HEK293T (cell line): ENCODE results near the gene ETV6.

Experiments used
- CTCF ChIA-PET: fragments of 350-600 bp; formaldehyde crosslinking; extraction: SDS; loops from one replicate; lab custom pipeline; 2021; ENCODE audit warnings: antibody characterized with exemption, inconsistent platforms; lab: Yijun Ruan, JAX
- POLR2A ChIA-PET: fragments of 350-600 bp; formaldehyde crosslinking; extraction: SDS; loops from one replicate; lab custom pipeline; 2020; ENCODE audit warnings: antibody characterized with exemption, inconsistent platforms; lab: Yijun Ruan, JAX
- DNase-seq: peaks from one replicate; pipeline ENCODE4 v3.0.0; 2012; ENCODE audit warnings: mixed read lengths; ENCODE audit errors: extremely low spot score
- ARNT ChIP-seq: fragments of 450-650 bp; IDR thresholded peaks from 2 replicates; pipeline ENCODE4 v1.6.1; 2017; ENCODE audit warnings: mild to moderate bottlenecking
- BHLHE40 ChIP-seq: fragments of 450-650 bp; IDR thresholded peaks from 2 replicates; pipeline ENCODE4 v1.6.1; 2016; ENCODE audit warnings: mild to moderate bottlenecking, moderate library complexity, borderline replicate concordance
- CTBP1 ChIP-seq: fragments of 450-650 bp; IDR thresholded peaks from 2 replicates; pipeline ENCODE4 v1.6.1; 2016; ENCODE audit warnings: borderline replicate concordance
- ELF4 ChIP-seq: fragments of 450-650 bp; IDR thresholded peaks from 2 replicates; pipeline ENCODE4 v1.6.1; 2017; ENCODE audit warnings: antibody characterized with exemption
- FOXA1 ChIP-seq: fragments of 450-650 bp; IDR thresholded peaks from 2 replicates; pipeline ENCODE4 v1.6.1; 2016; ENCODE audit warnings: mild to moderate bottlenecking
- FOXK2 ChIP-seq: fragments of 450-650 bp; IDR thresholded peaks from 2 replicates; pipeline ENCODE4 v1.6.1; 2016; ENCODE audit warnings: mild to moderate bottlenecking
- FOXM1 ChIP-seq: fragments of 450-650 bp; IDR thresholded peaks from 2 replicates; pipeline ENCODE4 v1.6.1; 2017; ENCODE audit warnings: mild to moderate bottlenecking, borderline replicate concordance
- HDGF ChIP-seq: fragments of 450-650 bp; IDR thresholded peaks from 2 replicates; pipeline ENCODE4 v1.6.1; 2017; ENCODE audit warnings: antibody characterized with exemption, borderline replicate concordance
- L3MBTL2 ChIP-seq: fragments of 450-650 bp; conservative IDR thresholded peaks from 2 replicates; pipeline ENCODE4 v1.6.1; 2016; ENCODE audit warnings: mild to moderate bottlenecking
- LEF1 ChIP-seq: fragments of 450-650 bp; IDR thresholded peaks from 2 replicates; pipeline ENCODE4 v1.6.1; 2017; ENCODE audit warnings: mild to moderate bottlenecking, borderline replicate concordance
- NFRKB ChIP-seq: fragments of 450-650 bp; IDR thresholded peaks from 2 replicates; pipeline ENCODE4 v1.6.1; 2016; ENCODE audit warnings: mild to moderate bottlenecking, moderate library complexity
- SP1 ChIP-seq: fragments of 450-650 bp; IDR thresholded peaks from 2 replicates; pipeline ENCODE4 v1.6.1; 2017
- SUZ12 ChIP-seq: fragments of 450-650 bp; IDR thresholded peaks from 2 replicates; pipeline ENCODE4 v1.6.1; 2016; ENCODE audit warnings: mild to moderate bottlenecking
- TARDBP ChIP-seq: fragments of 450-650 bp; IDR thresholded peaks from 2 replicates; pipeline ENCODE4 v1.6.1; 2016
- ZNF384 ChIP-seq: fragments of 450-650 bp; IDR thresholded peaks from 2 replicates; pipeline ENCODE4 v1.6.1; 2016
- TF ChIP-seq, protein P1 (sequence below): fragments of 450-650 bp; IDR thresholded peaks from 2 replicates; pipeline ENCODE4 v1.6.1; 2016

ETV6 gene

DNA sequence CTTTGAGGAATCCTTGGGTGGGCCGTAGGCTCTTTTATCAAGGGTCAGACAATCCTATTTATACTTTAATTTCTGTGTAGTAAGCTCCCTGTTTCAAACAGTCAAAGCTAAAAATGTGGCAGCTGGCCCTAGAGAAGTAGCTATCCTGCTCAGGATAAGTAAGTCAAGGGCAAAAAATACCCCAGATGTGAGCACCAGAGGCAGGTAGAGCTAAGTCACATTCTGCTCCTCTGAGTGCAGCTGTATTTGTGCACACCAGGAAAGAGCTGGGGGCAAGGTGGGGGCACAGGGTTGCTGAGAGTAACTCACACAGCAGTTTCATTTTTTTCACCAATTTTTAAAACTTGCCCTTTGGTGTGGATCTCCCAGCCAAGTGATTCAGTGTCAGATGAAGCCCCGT is 5.3 kb downstream of the ETV6 start:
- ChIA-PET POLR2A (no interaction called here), CTCF (no interaction called here)
- DNase-seq, result no peak
- no peak for TF ChIP-seq SP1
- TF ChIP-seq ZNF384, result no peak
- no peak for TF ChIP-seq CTBP1
- no peak for TF ChIP-seq TARDBP
- no peak for TF ChIP-seq SUZ12
- no peak for TF ChIP-seq FOXA1
- no peak for TF ChIP-seq L3MBTL2
- TF ChIP-seq NFRKB, result no peak
- no peak for TF ChIP-seq HDGF
- TF ChIP-seq FOXK2, result no peak
- TF ChIP-seq FOXM1, result no peak
- TF ChIP-seq, protein P1, sequence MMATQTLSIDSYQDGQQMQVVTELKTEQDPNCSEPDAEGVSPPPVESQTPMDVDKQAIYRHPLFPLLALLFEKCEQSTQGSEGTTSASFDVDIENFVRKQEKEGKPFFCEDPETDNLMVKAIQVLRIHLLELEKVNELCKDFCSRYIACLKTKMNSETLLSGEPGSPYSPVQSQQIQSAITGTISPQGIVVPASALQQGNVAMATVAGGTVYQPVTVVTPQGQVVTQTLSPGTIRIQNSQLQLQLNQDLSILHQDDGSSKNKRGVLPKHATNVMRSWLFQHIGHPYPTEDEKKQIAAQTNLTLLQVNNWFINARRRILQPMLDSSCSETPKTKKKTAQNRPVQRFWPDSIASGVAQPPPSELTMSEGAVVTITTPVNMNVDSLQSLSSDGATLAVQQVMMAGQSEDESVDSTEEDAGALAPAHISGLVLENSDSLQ, result no peak
- no peak for TF ChIP-seq ARNT
- no peak for TF ChIP-seq LEF1
- TF ChIP-seq ELF4, result no peak
- no peak for TF ChIP-seq BHLHE40

DNA sequence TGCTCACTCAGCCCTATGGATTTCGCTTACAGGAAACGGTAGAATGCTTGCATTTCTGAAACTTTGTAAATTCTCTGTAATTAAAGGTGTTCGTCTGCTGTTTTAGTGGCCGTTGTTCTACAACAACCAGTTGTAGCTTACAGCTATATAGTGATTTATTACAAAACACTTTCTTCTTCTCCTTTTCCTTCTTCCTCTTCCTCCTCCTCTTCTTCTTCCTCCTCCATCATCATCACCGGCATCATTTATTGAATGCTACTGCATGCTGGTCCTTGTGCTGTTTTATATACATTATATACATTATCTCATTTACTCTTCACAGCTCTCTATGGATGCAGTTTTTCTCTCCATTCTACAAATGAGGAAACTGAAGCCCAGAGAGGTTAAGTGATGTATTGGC is 6.4 kb downstream of the ETV6 start:
- ChIA-PET CTCF (no interaction called here), POLR2A (no interaction called here)
- no peak for DNase-seq
- TF ChIP-seq SUZ12 (no peak), SP1 (no peak), FOXM1 (no peak), FOXA1 (no peak), HDGF (no peak), FOXK2 (no peak), ELF4 (no peak), BHLHE40 (no peak), ARNT (no peak), LEF1 (no peak), TARDBP (no peak), NFRKB (no peak), L3MBTL2 (no peak), CTBP1 (no peak), ZNF384 (no peak)
- TF ChIP-seq, protein P1, result no peak

DNA sequence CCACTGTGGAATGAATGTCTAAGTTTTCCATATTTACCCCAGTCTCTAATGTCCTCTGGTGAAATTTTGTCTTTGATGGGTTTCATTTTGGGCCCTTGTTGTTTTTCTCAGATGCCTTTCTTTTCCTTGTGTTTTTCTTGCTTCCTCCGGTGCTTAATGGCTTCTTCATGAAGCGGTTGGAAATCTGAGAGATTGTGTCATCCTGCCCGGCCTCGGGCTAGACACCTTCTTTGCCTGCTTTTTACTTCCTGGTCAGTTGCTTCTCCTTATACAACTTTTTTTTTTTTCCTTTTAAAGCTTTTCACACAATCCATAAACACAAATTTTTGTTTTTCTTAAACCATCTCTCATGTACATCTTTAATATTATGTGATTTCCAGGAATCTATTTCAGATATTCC is 7.1 kb downstream of the ETV6 start:
- TF ChIP-seq, protein P1, result no peak
- TF ChIP-seq SUZ12 (no peak), BHLHE40 (no peak), FOXA1 (no peak), NFRKB (no peak), ELF4 (no peak), SP1 (no peak)
- ChIA-PET POLR2A (no interaction called here), CTCF (no interaction called here)
- no peak for DNase-seq

DNA sequence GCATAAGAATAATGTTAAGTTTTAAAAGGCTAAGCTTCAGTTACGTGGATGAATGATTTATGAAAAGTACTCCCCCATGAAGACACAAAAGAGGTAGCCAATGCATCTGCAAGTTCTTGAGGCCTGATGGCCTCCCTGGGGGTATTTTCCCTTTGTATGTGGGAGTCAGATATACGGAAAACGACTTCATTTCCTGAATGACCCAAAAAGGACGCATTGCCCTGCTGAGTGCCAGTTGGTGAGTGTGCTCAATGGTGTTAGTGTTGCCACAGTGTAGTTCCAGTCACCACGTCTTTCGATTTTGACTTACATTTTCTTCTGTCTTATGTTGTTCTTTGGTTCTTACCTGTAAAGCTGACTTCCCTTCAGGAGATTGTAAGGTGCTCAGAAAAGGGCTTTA is 8.0 kb downstream of the ETV6 start:
- no peak for DNase-seq
- POLR2A ChIA-PET, result no interaction called here
- CTCF ChIA-PET, result no interaction called here
- TF ChIP-seq TARDBP (no peak), ARNT (no peak), LEF1 (no peak), SP1 (no peak), FOXA1 (no peak), L3MBTL2 (no peak), ZNF384 (no peak), CTBP1 (no peak), NFRKB (no peak), FOXK2 (no peak), HDGF (no peak), ELF4 (no peak), BHLHE40 (no peak), SUZ12 (no peak), FOXM1 (no peak)
- TF ChIP-seq, protein P1, result no peak

DNA sequence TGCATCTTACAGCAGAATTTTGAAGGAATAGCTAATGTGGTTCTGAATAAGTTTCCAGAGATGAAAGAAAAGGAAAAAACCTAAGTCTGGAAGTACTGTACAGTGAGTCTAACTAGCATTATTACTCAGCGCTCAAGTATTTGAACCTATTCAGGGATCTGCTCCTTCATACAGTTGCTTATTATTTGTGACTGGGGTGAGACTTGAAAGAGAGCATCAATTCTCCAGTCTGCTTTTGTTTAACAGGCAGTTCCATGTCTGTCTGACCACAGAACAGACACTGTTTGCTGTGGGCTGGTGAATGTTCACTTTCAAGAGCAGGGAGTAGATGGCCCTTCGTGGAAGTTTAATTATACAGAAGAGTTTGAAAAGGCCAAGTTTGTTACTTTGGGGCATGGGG is 9.3 kb downstream of the ETV6 start:
- no peak for DNase-seq
- ChIA-PET POLR2A (no interaction called here), CTCF (no interaction called here)
- no peak for TF ChIP-seq L3MBTL2
- no peak for TF ChIP-seq SUZ12
- no peak for TF ChIP-seq HDGF
- no peak for TF ChIP-seq FOXK2
- TF ChIP-seq ARNT, result no peak
- TF ChIP-seq TARDBP, result no peak

DNA sequence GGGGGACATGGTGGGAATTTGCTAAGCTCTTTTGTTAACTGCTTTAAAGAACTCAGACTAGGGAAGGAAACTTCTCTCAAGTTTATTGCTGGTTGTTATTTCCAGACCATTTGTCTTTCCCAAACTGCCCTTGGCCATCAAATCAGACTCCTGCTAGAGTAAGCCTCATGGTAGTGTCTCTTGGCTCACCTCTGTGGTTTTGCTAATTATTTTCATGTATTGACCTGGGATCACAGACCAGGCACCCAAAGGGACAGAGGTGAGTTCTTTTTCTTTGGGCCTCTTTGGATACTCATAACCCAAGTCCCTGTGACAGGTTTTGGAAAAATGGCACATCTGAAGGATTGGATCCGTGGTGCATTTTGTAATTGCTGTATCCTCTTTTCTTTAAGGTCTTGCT is 11.2 kb downstream of the ETV6 start:
- no peak for DNase-seq
- CTCF ChIA-PET, result no interaction called here
- no peak for TF ChIP-seq L3MBTL2
- no peak for TF ChIP-seq CTBP1
- TF ChIP-seq FOXM1, result no peak
- no peak for TF ChIP-seq ARNT
- POLR2A ChIA-PET, result no interaction called here
